GM12874 (cell line): ENCODE data around the gene RB1.

Source experiments
- CTCF ChIP-seq: IDR thresholded peaks from 2 replicates; pipeline ENCODE4 v1.5.1; 2011; ENCODE audit warnings: low read depth, mild to moderate bottlenecking, control low read depth, low read length, moderate library complexity; ENCODE audit not compliant: insufficient read depth

RB1 gene

DNA sequence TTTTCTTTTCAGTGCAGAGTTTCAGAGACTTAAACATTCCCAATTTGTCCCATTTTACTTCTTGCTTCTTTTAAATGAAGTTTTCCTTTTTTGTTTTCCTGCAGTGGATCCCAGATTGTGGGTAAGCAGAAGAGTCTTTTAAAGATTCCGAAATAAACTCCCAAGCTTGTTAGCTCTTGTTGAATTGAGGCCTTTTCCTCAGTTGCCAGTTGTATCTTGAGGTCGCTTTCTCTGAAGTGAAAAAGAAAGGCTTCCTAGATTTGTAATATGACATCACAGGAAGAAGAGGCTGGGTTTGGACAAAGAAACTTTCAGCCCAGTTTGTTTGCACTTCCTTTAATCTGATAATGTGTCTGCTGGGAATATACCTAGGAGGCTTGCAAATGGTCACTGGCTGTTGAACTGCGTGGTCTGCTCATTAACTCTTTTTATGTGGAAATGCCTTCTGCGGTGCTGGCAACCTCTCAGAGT is 109.4 kb downstream of the RB1 start, which contains the start of gene LPAR6:
Gene LPAR6 (minus strand): TSS at position 233 of the 471 bp plus-strand sequence. CDS start 690 bp downstream, outside the sequence.
- no peak for TF ChIP-seq CTCF

- no peak for TF ChIP-seq CTCF
Observed at GRCh38 chr13:48414501-48414900, 111.0 kb downstream of the RB1 start.

GRCh38 chr13:48415516-48415915 is 112.0 kb downstream of the RB1 start:
- no peak for TF ChIP-seq CTCF

DNA sequence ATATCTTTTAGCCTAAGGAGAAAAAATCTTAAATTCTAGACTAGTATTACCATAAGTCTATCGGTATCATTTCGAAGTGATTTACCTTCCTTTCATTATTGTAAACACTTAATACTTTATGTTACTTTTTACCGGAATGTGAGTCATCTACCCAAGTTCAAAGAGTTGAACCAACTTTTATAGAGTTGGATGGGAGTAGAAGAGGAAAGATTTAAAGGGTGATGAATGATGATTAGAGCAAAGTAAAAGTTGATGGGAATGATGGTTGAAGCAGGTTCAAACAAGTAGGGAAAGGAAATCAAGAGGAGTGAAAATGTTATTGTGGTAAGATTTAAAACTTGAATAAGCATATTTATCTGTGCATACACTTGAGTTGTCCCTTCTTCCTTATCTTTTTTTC is 120.7 kb downstream of the RB1 start:
- TF ChIP-seq CTCF = no peak

- no peak for TF ChIP-seq CTCF
Observed at GRCh38 chr13:48426052-48426451, 122.5 kb downstream of the RB1 start.

DNA sequence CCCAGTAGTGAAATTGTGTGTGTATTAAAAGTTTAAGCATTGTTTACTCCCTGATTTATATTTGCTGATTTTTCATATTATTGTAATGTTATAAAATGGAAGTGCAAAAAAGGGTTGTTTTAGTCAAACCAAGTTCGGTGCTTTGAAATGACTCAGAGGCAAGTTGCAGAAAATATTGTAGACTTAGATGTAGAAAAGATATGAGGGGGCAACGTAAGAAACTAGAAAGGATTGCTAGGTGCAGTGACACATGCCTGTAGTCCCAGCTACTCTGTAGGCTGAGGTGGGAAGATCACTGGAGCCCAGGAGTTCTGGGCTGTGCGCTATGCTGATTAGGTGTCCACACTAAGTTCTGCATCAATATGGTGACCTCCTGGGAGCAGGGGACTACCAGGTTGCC is 125.5 kb downstream of the RB1 start:
- TF ChIP-seq CTCF = no peak

GRCh38 chr13:48429886-48430285 is 126.3 kb downstream of the RB1 start:
- TF ChIP-seq CTCF = no peak
